GM12875 (cell line): ENCODE data around the gene NEBL.

ENCODE experiments used
- H3K4me3 ChIP-seq: one replicate; pipeline ENCODE4 v1.5.1; 2011; ENCODE audit warnings: low read depth, low read length, control low read depth
- CTCF ChIP-seq: IDR thresholded peaks from 2 replicates; pipeline ENCODE4 v1.5.1; 2011; ENCODE audit warnings: low read depth, mild to moderate bottlenecking, control low read depth, inconsistent platforms, low read length, moderate library complexity, borderline replicate concordance; ENCODE audit not compliant: insufficient read depth

Gene NEBL

DNA sequence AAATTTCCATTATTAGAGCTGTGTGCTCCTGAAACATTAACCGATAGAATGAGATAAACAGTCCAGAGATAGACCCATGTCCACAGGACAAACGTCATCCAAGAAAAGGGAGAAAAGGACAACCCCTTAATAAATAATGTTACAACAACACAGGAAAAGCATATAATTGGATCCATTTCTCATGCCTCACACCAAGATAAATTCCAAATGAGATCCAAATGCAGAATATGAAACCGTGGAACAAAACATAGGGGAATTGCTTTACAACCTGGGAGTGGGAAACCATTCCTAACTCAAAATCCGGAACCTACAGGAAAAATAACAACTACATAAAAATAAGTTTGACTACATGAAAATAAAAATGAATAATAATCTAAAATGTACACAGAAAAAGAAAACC, 22.4 kb upstream of the NEBL start:
- no peak for TF ChIP-seq CTCF

DNA sequence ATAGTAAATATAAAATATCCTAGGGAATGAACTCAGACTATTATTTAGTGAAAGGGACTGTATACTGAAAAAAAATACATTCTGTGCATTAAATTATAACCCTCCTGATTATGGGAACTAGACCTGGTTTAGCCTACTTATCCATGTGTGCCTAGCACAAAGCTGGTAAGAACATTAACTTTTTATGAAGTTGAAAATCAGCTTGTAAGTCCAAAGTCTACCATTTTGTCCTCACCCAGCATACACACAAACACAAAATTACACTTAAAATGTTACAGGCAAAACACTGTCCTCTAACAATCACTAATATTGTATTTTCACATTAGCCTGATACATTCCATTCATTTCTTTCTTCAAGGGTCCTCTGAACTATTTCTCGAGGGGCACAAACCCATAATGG, 19.9 kb upstream of the NEBL start:
- TF ChIP-seq CTCF = no peak
- H3K4me3 ChIP-seq = no peak overlapping the region

More for the DNA sequence above, 22.4 kb upstream of the NEBL start:
- H3K4me3 ChIP-seq = no peak overlapping the region

- no peak for TF ChIP-seq CTCF
- H3K4me3 ChIP-seq = no peak overlapping the region
Measured at GRCh38 chr10:20912969-20913368, 15.9 kb upstream of the NEBL start.

GRCh38 chr10:20911626-20912025, 14.5 kb upstream of the NEBL start:
- no peak overlapping the region for H3K4me3 ChIP-seq
- no peak for TF ChIP-seq CTCF

DNA sequence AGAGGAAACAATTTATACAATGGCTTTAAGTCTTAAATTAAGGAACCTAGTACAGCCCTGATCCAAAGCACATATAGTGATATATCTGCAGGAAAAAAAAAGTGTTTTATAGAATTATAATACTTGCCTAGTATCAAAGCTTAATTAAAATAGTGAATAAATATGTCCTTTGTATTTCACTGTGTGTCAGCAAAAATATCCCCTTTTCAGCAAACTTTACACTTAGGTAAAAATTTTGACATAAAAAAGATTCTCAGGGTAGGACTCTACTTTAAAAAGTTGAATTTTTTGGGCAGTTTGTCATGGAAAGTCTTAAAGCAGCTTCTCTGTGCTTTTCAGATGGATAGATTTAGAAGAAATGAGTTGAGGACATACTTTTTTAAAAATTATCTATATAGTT, 12.7 kb upstream of the NEBL start:
- H3K4me3 ChIP-seq = no peak overlapping the region
- no peak for TF ChIP-seq CTCF

GRCh38 chr10:20908391-20908790, 11.3 kb upstream of the NEBL start:
- no peak overlapping the region for H3K4me3 ChIP-seq
- TF ChIP-seq CTCF = no peak

- TF ChIP-seq CTCF = no peak
- H3K4me3 ChIP-seq = no peak overlapping the region
Measured at GRCh38 chr10:20903635-20904390, 6.7 kb upstream of the NEBL start.
